ENCODE data around the gene ASXL1. TPM values are rescaled to one million over a fixed set of nuclear protein-coding genes. Genes with fewer than 3 reads are reported as not detected.
"Not testable (repeated sequence)": the region's sequence is repeated elsewhere in the genome, so short reads cannot be mapped to it uniquely, and the experiment has no call there.

ASXL1 gene
- total and polyA plus RNA-seq, 2 experiments from 2014 or later, result 50.3 to 82.4 TPM

DNA sequence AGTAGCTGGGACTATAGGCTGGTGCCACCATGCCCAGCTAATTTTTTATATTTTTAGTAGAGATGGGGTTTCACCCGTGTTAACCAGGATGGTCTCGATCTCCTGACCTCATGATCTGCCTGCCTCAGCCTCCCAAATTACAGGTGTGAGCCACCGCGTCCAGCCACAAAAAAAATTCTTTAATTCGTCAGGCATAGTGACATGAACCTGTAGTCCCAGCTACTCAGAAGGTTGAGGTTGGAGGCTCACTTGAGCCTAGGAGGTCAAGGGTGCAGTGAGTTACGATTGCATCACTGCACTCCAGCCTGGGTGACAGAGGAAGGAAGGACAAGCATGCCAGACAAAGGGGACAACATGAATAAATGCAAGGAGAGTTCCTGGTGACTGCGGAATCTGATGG, 19.5 kb upstream of the ASXL1 start:
- DNase-seq (ENCODE audit: low read depth in 1 of 2, low spot score in 1 of 2), result no peak
- TF ChIP-seq, protein P1, sequence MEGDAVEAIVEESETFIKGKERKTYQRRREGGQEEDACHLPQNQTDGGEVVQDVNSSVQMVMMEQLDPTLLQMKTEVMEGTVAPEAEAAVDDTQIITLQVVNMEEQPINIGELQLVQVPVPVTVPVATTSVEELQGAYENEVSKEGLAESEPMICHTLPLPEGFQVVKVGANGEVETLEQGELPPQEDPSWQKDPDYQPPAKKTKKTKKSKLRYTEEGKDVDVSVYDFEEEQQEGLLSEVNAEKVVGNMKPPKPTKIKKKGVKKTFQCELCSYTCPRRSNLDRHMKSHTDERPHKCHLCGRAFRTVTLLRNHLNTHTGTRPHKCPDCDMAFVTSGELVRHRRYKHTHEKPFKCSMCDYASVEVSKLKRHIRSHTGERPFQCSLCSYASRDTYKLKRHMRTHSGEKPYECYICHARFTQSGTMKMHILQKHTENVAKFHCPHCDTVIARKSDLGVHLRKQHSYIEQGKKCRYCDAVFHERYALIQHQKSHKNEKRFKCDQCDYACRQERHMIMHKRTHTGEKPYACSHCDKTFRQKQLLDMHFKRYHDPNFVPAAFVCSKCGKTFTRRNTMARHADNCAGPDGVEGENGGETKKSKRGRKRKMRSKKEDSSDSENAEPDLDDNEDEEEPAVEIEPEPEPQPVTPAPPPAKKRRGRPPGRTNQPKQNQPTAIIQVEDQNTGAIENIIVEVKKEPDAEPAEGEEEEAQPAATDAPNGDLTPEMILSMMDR (IDR thresholded peaks at IDR 0.05; ENCODE audit: low read depth, low read length), result no peak
- Histone ChIP-seq H3K9me3 (ENCODE audit: low read depth) (no peaks in the 10 kb centered on the region), H3K27me3 (no peaks in the 10 kb centered on the region), H3K4me1 (ENCODE audit: low read depth) (peaks cover 17% of the 10 kb centered on the region), H3K4me3 (no peak overlapping the region), H3K27ac (no peak overlapping the region), H3K36me3 (no peaks in the 10 kb centered on the region)

DNA sequence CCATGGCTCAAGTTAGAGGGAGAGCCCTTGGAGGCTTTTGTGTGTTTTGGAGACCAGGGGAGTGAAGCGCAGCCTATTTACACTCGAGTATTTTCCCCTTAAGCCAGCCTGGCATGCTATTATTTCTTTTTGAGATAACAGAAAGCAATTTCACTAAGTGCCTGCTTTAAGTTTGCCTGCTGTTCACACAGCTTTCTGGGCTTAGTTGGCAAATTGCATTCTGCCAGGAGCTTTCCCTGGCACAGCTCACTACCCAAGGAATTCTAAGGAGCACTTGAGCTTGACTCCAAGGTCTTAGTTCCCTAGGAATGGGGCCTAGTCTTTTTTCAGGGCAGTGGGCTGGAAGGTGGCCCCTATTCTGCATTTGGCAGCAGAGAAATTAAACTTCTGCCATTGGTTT, 19.0 kb upstream of the ASXL1 start:
- Histone ChIP-seq H3K4me3 (no peak overlapping the region), H3K9me3 (ENCODE audit: low read depth) (no peaks in the 10 kb centered on the region), H3K36me3 (no peaks in the 10 kb centered on the region), H3K4me1 (ENCODE audit: low read depth) (peaks cover 12% of the 10 kb centered on the region), H3K27me3 (no peaks in the 10 kb centered on the region), H3K27ac (no peak overlapping the region)
- TF ChIP-seq, protein P1 (IDR thresholded peaks at IDR 0.05; ENCODE audit: low read depth, low read length), result no peak
- DNase-seq (ENCODE audit: low read depth in 1 of 2, low spot score in 1 of 2), result no peak

DNA sequence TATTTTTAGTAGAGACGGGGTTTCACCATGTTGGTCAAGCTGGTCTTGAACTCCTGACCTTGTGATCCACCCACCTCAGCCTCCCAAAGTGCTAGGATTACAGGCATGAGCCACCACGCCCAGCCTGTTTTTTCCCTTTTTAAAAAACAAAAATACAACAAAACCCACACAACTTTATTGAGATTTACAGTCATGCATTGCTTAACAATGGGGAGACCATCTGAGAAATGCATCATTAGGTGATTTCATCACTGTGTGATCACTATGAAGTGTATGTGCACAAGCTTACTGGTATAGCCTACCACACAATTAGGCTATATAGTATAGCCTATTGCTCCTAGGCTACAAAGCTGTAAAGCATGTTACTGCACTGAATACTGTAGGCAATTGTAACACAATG, 17.1 kb upstream of the ASXL1 start:
- H3K9me3 ChIP-seq (ENCODE audit: low read depth); H3K27me3 ChIP-seq; H3K36me3 ChIP-seq; H3K27ac ChIP-seq; H3K4me1 ChIP-seq (ENCODE audit: low read depth); H3K4me3 ChIP-seq: not testable (repeated sequence)
- peak in 1 of 2 donors; percentile 36 for DNase-seq (ENCODE audit: low read depth in 1 of 2, low spot score in 1 of 2)

DNA sequence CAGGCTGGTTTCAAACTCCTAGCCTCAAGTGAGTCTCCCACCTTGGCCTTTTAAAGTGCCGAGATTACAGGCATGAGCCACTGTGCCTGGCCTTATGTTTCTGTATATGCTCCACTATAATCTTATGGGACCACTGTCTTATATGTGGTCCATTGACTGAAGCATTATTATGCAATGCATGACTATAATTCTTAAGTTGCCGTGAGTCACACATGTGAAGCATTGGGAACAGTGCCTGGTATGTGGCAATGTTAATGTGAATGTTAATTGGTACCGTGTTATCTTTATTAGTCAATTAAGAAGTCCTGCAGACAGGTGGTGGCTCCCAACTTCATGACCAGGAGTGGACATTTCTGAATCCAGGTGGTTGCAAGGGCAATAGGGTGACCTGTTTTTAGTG, 14.7 kb upstream of the ASXL1 start:
- DNase-seq (ENCODE audit: low read depth in 1 of 2, low spot score in 1 of 2), result peak in 1 of 2 donors; percentile 84
- H3K4me3 ChIP-seq, result no peak overlapping the region
- TF ChIP-seq, protein P1 (IDR thresholded peaks at IDR 0.05; ENCODE audit: low read depth, low read length), result no peak
- no peaks in the 10 kb centered on the region for H3K27me3 ChIP-seq
- H3K27ac ChIP-seq, result no peak overlapping the region
- no peaks in the 10 kb centered on the region for H3K36me3 ChIP-seq
- H3K9me3 ChIP-seq (ENCODE audit: low read depth), result no peaks in the 10 kb centered on the region
- H3K4me1 ChIP-seq (ENCODE audit: low read depth), result no peaks in the 10 kb centered on the region

DNA sequence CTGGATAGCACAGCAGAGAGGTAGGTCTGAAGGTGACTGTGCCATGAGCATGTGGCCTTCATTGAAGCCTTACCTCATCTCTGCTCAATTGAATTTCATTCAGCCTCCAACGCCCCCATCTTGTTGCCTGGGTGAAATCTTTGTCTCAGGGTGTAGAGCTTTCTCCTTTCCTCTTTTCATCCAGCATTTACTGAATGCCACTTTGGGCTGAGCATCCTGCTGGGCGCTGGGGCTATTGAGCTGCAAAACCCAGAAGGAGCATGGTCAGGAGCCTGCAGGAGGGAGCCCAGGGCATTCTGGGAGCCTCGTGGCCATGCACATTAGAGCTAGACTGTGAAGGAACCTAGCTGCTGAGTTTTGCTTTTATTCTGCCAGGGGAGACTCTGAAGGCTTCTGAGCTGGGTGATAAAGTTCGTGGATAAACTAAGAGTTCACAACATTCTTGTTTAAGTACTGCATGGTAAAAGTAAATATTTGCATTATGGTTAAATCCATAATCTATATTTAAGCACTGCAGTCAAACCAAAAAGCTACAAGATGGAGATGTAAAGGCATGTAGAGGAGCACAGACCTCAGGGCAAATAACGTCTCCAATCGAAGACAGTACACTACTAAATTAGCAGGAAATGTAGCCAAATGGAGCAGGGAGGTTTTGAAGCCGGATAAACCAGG, 13.2 kb upstream of the ASXL1 start:
- no peak overlapping the region for H3K4me3 ChIP-seq
- H3K4me1 ChIP-seq (ENCODE audit: low read depth), result no peaks in the 10 kb centered on the region
- TF ChIP-seq, protein P1 (IDR thresholded peaks at IDR 0.05; ENCODE audit: low read depth, low read length), result no peak
- H3K27me3 ChIP-seq, result no peaks in the 10 kb centered on the region
- no peak overlapping the region for H3K27ac ChIP-seq
- H3K9me3 ChIP-seq (ENCODE audit: low read depth), result no peaks in the 10 kb centered on the region
- no peaks in the 10 kb centered on the region for H3K36me3 ChIP-seq
- DNase-seq (ENCODE audit: low read depth in 1 of 2, low spot score in 1 of 2), result no peak

DNA sequence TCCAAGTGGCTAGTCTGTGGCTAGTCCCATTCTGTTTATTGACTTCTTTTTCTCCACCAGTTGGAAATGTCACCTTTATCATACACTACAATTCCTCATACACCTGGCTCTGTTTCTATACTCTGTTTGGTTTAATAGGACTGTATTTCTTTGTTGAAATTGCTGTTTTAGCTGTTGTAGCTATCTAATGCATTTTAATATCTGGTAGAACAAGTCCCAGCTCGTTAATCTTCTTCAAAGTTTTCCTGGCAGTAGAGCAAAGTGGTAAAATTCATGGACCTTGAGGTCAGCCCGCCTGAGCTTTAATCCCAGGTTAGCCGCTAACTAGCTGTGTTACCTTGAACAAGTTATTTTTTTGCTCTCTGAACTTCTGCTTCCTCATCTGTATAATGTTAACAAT, 9.9 kb upstream of the ASXL1 start:
- TF ChIP-seq, protein P1 (IDR thresholded peaks at IDR 0.05; ENCODE audit: low read depth, low read length), result no peak
- Histone ChIP-seq H3K27me3 (no peaks in the 10 kb centered on the region), H3K36me3 (no peaks in the 10 kb centered on the region), H3K27ac (no peak overlapping the region), H3K4me3 (no peak overlapping the region), H3K9me3 (ENCODE audit: low read depth) (no peaks in the 10 kb centered on the region), H3K4me1 (ENCODE audit: low read depth) (no peaks in the 10 kb centered on the region)
- no peak for DNase-seq (ENCODE audit: low read depth in 1 of 2, low spot score in 1 of 2)
